Upper lobe of left lung (tissue), 6 donors: ENCODE data around the gene MRPL40. TPM values are rescaled to one million over a fixed set of nuclear protein-coding genes. Genes with fewer than 3 reads are reported as not detected.

ENCODE experiments used
- ATAC-seq, 2 donors: fragments of 200-7000 bp; cut with Tn5 transposase; one replicate each; pipeline ENCODE4 v1.9.1; 2022; ENCODE audit warnings: mild to moderate bottlenecking in 2 of 2, moderate library complexity in 2 of 2; ENCODE audit not compliant: low FRiP score in 2 of 2
- DNase-seq, 2 donors: peaks; one replicate each; pipeline ENCODE4 v3.0.0-alpha.2; 2019 to 2020
- H3K27ac ChIP-seq, 4 donors: fragments of 200-600 bp; sonication (generic); one replicate each; pipeline ENCODE4 v1.5.1; 2016 to 2019
- H3K27me3 ChIP-seq, 4 donors: fragments of 200-600 bp; sonication (generic); one replicate each; pipeline ENCODE4 v1.5.1; 2017 to 2019
- H3K36me3 ChIP-seq, 4 donors: fragments of 200-600 bp; sonication (generic); one replicate each; pipeline ENCODE4 v1.5.1; 2016 to 2019
- H3K4me1 ChIP-seq, 4 donors: fragments of 200-600 bp; sonication (generic); one replicate each; pipeline ENCODE4 v1.5.1; 2018 to 2019
- H3K4me3 ChIP-seq, 4 donors: fragments of 200-600 bp; sonication (generic); one replicate each; pipeline ENCODE4 v1.5.1; 2017 to 2019; ENCODE audit warnings: mild to moderate bottlenecking in 2 of 4, moderate library complexity in 1 of 4
- H3K9me3 ChIP-seq, 4 donors: fragments of 200-600 bp; sonication (generic); one replicate each; pipeline ENCODE4 v1.5.1; 2018 to 2019
- CTCF ChIP-seq, 6 experiments: fragments of 450-650 bp in 4 of 6; fragments of 200-600 bp in 2 of 6; sonication (generic) in 2 of 6; IDR thresholded peaks; one replicate each; pipeline ENCODE4 v1.5.1; 2016 to 2019; ENCODE audit warnings: antibody characterized with exemption in 6 of 6
- EP300 ChIP-seq, 4 donors: sonication (generic); formaldehyde crosslinking; IDR thresholded peaks; one replicate each; pipeline ENCODE4 v1.5.1; 2017; ENCODE audit warnings: antibody characterized with exemption in 4 of 4, control low read depth in 2 of 4
- POLR2A ChIP-seq, 4 donors: fragments of 450-650 bp; IDR thresholded peaks; one replicate each; pipeline ENCODE4 v1.5.1; 2016 to 2017; ENCODE audit warnings: antibody characterized with exemption in 4 of 4, mild to moderate bottlenecking in 2 of 4
- POLR2AphosphoS5 ChIP-seq, 2 donors: sonication (generic); formaldehyde crosslinking; IDR thresholded peaks; one replicate each; pipeline ENCODE4 v1.5.1; 2017; ENCODE audit warnings: antibody characterized with exemption in 2 of 2
- WGBS, 2 donors: methylation state at CpG; one replicate each; pipeline ENCODE4 v1.1.5; 2017 to 2018; 5-methylcytosine and 5-hydroxymethylcytosine counted together
- total RNA-seq, 6 donors: library from RNA; depleted of rRNA in 4 of 6; stranded (reverse); fragments of >200 nt in 4 of 6; gene quantifications; one replicate each; pipeline versions ENCODE4 v1.1.0 to v1.2.1, GENCODE V29; 2016 to 2021
- donor health status: DM: no; HTN: no; CAD: no; lungs with moderate emphysema.
- donor health status: DM: no; HTN: yes; CAD: no; lungs with severe emphysema.

The MRPL40 gene
- total RNA-seq, 6 donors from 2014 or later = 18.9 to 27.3 (median 22.9) TPM

- TF ChIP-seq POLR2AphosphoS5 (IDR thresholded peaks at IDR 0.05) (no peak), CTCF (IDR thresholded peaks at IDR 0.05) (no peak), EP300 (IDR thresholded peaks at IDR 0.05) (no peak), POLR2A (IDR thresholded peaks at IDR 0.05) (no peak)
- Histone ChIP-seq H3K9me3 (no peaks in the 10 kb centered on the region), H3K4me1 (peaks cover 0 to 8% (median 0%) of the 10 kb centered on the region in 4 donors), H3K4me3 (no peak overlapping the region), H3K36me3 (peaks cover 18 to 39% (median 30%) of the 10 kb centered on the region in 4 donors), H3K27ac (no peak overlapping the region), H3K27me3 (no peaks in the 10 kb centered on the region)
- WGBS, 2 donors = 97% methylated on average over 5 to 6 of the region's 6 CpGs
- DNase-seq (no peak), ATAC-seq (no peak)
These were observed 21.2 kb upstream of the MRPL40 start for GRCh38 chr22:19410941-19411689.

GRCh38 chr22:19411690-19412045 is 20.7 kb upstream of the MRPL40 start:
- Histone ChIP-seq H3K27ac (no peak overlapping the region), H3K36me3 (peaks cover 13 to 33% (median 25%) of the 10 kb centered on the region in 4 donors), H3K4me3 (no peak overlapping the region), H3K27me3 (no peaks in the 10 kb centered on the region), H3K9me3 (no peaks in the 10 kb centered on the region), H3K4me1 (peaks cover 0 to 8% (median 0%) of the 10 kb centered on the region in 4 donors)
- 100% methylated on average over 1 of the region's 1 CpG for WGBS, 2 donors
- ATAC-seq (no peak), DNase-seq (no peak)
- TF ChIP-seq CTCF (IDR thresholded peaks at IDR 0.05) (no peak), POLR2A (IDR thresholded peaks at IDR 0.05) (no peak), POLR2AphosphoS5 (IDR thresholded peaks at IDR 0.05) (no peak), EP300 (IDR thresholded peaks at IDR 0.05) (no peak)

- peaks cover 0 to 8% (median 0%) of the 10 kb centered on the region in 4 donors for H3K4me1 ChIP-seq
- H3K36me3 ChIP-seq = peaks cover 12 to 27% (median 18%) of the 10 kb centered on the region in 4 donors
- H3K4me3 ChIP-seq = no peak overlapping the region
- 89 to 93% methylated on average over 4 of the region's 4 CpGs for WGBS, 2 donors
- no peak for ATAC-seq
- no peaks in the 10 kb centered on the region for H3K27me3 ChIP-seq
- no peak for TF ChIP-seq CTCF (IDR thresholded peaks at IDR 0.05)
- no peak for TF ChIP-seq POLR2A (IDR thresholded peaks at IDR 0.05)
- no peak for TF ChIP-seq POLR2AphosphoS5 (IDR thresholded peaks at IDR 0.05)
- TF ChIP-seq EP300 (IDR thresholded peaks at IDR 0.05) = no peak
- no peak overlapping the region for H3K27ac ChIP-seq
- no peak for DNase-seq
- no peaks in the 10 kb centered on the region for H3K9me3 ChIP-seq
These were observed 19.9 kb upstream of the MRPL40 start for GRCh38 chr22:19412478-19412877.

- H3K36me3 ChIP-seq = peaks cover 9 to 22% (median 14%) of the 10 kb centered on the region in 4 donors
- 83 to 87% methylated on average over 4 of the region's 4 CpGs for WGBS, 2 donors
- peaks cover 0 to 8% (median 0%) of the 10 kb centered on the region in 4 donors for H3K4me1 ChIP-seq
- H3K27ac ChIP-seq = no peak overlapping the region
- H3K4me3 ChIP-seq = no peak overlapping the region
- DNase-seq (no peak), ATAC-seq (no peak)
- TF ChIP-seq POLR2AphosphoS5 (IDR thresholded peaks at IDR 0.05) = no peak
- no peak for TF ChIP-seq EP300 (IDR thresholded peaks at IDR 0.05)
- TF ChIP-seq POLR2A (IDR thresholded peaks at IDR 0.05) = no peak
- TF ChIP-seq CTCF (IDR thresholded peaks at IDR 0.05) = no peak
- H3K9me3 ChIP-seq = no peaks in the 10 kb centered on the region
- H3K27me3 ChIP-seq = no peaks in the 10 kb centered on the region
These were observed 19.4 kb upstream of the MRPL40 start for GRCh38 chr22:19412923-19413322.

GRCh38 chr22:19419086-19419463 is 13.3 kb upstream of the MRPL40 start:
- H3K4me1 ChIP-seq = peaks cover 4 to 21% (median 9%) of the 10 kb centered on the region in 4 donors
- DNase-seq (peak in 1 of 2 donors; percentile 62), ATAC-seq (peak; percentile 32 to 56)
- WGBS, 2 donors = 57 to 77% methylated on average over 5 of the region's 5 CpGs
- H3K4me3 ChIP-seq = no peak overlapping the region
- H3K9me3 ChIP-seq = no peaks in the 10 kb centered on the region
- no peaks in the 10 kb centered on the region for H3K36me3 ChIP-seq
- no peaks in the 10 kb centered on the region for H3K27me3 ChIP-seq
- H3K27ac ChIP-seq = peak overlapping the region; percentile 8 to 50 (median 14)
- TF ChIP-seq POLR2A (IDR thresholded peaks at IDR 0.05) (no peak), EP300 (IDR thresholded peaks at IDR 0.05) (no peak), POLR2AphosphoS5 (IDR thresholded peaks at IDR 0.05) (no peak), CTCF (IDR thresholded peaks at IDR 0.05) (no peak)
